PC-9 (cell line): ENCODE data around the gene PLSCR2. TPM values are rescaled to one million over a fixed set of nuclear protein-coding genes. Genes with fewer than 3 reads are reported as not detected.

Source experiments
- BruUV-seq: library from RNA; stranded (reverse); fragments of 400-500 nt; replicated peaks from 2 replicates; lab custom pipeline; 2021; lab: Mats Ljungman, UMichigan
- CTCF ChIA-PET: fragments of 300-600 bp; sonication (Branson Sonifier 250); formaldehyde crosslinking; loops from one replicate; lab custom pipeline; 2022; ENCODE audit warnings: antibody characterized with exemption; lab: Charles Lee
- POLR2A ChIA-PET: fragments of 300-600 bp; sonication (Branson Sonifier 250); formaldehyde crosslinking; loops from one replicate; lab custom pipeline; 2022; ENCODE audit warnings: antibody characterized with exemption; ENCODE audit not compliant: unreplicated experiment; lab: Charles Lee
- DNase-seq, 2 experiments: peaks; one replicate each; pipeline versions ENCODE4 v3.0.0 to v3.0.0-alpha.2; 2015 to 2022; ENCODE audit warnings: mixed read lengths in 1 of 2
- H2AFZ ChIP-seq: fragments of 200-600 bp; sonication (generic); 2 replicates; pipeline ENCODE4 v1.8.1; 2017; ENCODE audit warnings: antibody characterized with exemption
- H3F3A ChIP-seq: fragments of 200-600 bp; sonication (generic); 2 replicates; pipeline ENCODE4 v1.8.1; 2017; ENCODE audit warnings: antibody characterized with exemption, mild to moderate bottlenecking, low read depth; ENCODE audit not compliant: insufficient read depth
- H3K27ac ChIP-seq: fragments of 200-600 bp; sonication (generic); 2 replicates; pipeline ENCODE4 v1.6.1; 2016; ENCODE audit warnings: mixed run types
- H3K27me3 ChIP-seq: fragments of 200-600 bp; sonication (generic); 2 replicates; pipeline ENCODE4 v1.6.1; 2016; ENCODE audit warnings: low read depth, mixed run types; ENCODE audit not compliant: insufficient read depth
- H3K36me3 ChIP-seq: fragments of 200-600 bp; sonication (generic); 2 replicates; pipeline ENCODE4 v1.6.1; 2016; ENCODE audit warnings: low read depth, mixed run types
- H3K4me1 ChIP-seq: fragments of 200-600 bp; sonication (generic); replicated peaks from 2 replicates; pipeline ENCODE4 v1.6.1; 2016; ENCODE audit warnings: mixed run types; ENCODE audit not compliant: insufficient read depth
- H3K4me2 ChIP-seq: fragments of 200-600 bp; sonication (generic); 2 replicates; pipeline ENCODE4 v1.6.1; 2017; ENCODE audit warnings: mixed run types
- H3K4me3 ChIP-seq: fragments of 200-600 bp; sonication (generic); 2 replicates; pipeline ENCODE4 v1.6.1; 2016; ENCODE audit warnings: mixed run types
- H3K79me2 ChIP-seq: fragments of 200-600 bp; sonication (generic); 2 replicates; pipeline ENCODE4 v1.6.1; 2017; ENCODE audit warnings: low read depth, mixed run types
- H3K9me2 ChIP-seq: fragments of 200-600 bp; sonication (generic); 2 replicates; pipeline ENCODE4 v1.8.1; 2017; ENCODE audit warnings: mild to moderate bottlenecking; ENCODE audit not compliant: insufficient read depth
- H3K9me3 ChIP-seq: fragments of 200-600 bp; sonication (generic); 2 replicates; pipeline ENCODE4 v1.8.1; 2016; ENCODE audit warnings: low read depth; ENCODE audit not compliant: insufficient read depth
- H4K20me1 ChIP-seq: fragments of 200-600 bp; sonication (generic); 2 replicates; pipeline ENCODE4 v1.8.1; 2017; ENCODE audit not compliant: insufficient read depth
- CTCF ChIP-seq: fragments of 200-600 bp; sonication (generic); conservative IDR thresholded peaks from 2 replicates; pipeline ENCODE4 v1.6.1; 2017; ENCODE audit warnings: mixed run types, antibody characterized with exemption, mild to moderate bottlenecking, moderate library complexity
- EZH2 ChIP-seq: fragments of 200-600 bp; sonication (generic); IDR thresholded peaks from 2 replicates; pipeline ENCODE4 v1.8.0; 2017; ENCODE audit warnings: antibody characterized with exemption, low read depth
- intact Hi-C: fragments of 100-400 bp; cut with micrococcal nuclease; formaldehyde crosslinking; loops from one replicate; pipeline ENCODE4 v1.10.0; 2022; ENCODE audit not compliant: unreplicated experiment
- total RNA-seq: library from RNA; stranded (reverse); gene quantifications from 2 replicates; pipeline ENCODE4 v1.2.3, GENCODE V29; 2021

PLSCR2 gene
- total RNA-seq, 1 experiment from 2014 or later: not detected

DNA sequence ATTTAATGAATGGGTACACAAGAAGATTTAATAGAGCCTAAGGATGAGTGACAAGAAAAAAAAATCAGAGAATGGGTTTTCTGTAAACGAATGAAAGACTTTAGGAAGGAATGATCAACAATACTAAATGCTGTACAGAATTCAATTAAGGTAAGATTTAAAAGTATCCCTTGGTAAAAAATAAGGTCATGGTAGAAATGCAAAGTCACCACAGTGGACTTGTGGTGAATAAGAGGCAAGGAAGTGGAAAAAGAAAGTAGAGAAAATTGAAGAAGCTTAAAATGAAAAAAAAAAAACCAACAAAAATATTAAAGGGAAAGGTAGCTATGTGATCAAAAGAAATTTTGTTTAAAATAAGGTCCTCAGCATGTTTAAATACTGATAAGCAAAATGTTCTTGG lies 82.4 kb downstream of the PLSCR2 start:
- Histone ChIP-seq H3K9me3 (no peaks in the 10 kb centered on the region; the same call in 1 of the 2 replicates), H3K36me3 (no peaks in the 10 kb centered on the region), H3K9me2 (no peaks in the 10 kb centered on the region; the same call in 1 of the 2 replicates), H3F3A (no peaks in the 10 kb centered on the region), H3K4me1 (no peaks in the 10 kb centered on the region), H3K27me3 (no peaks in the 10 kb centered on the region), H2AFZ (no peak overlapping the region), H3K27ac (no peak overlapping the region), H4K20me1 (no peaks in the 10 kb centered on the region), H3K4me2 (no peak overlapping the region), H3K4me3 (no peak overlapping the region), H3K79me2 (no peaks in the 10 kb centered on the region)
- TF ChIP-seq EZH2: no peak
- no peak for TF ChIP-seq CTCF
- intact Hi-C loops: loop anchor here (5.0 kb wide), 1 partner anchor 170 kb away; no protein-coding TSS in a partner anchor
- ChIA-PET CTCF (no interaction called here), POLR2A (no interaction called here)
- BruUV-seq: no TSS peak
- DNase-seq: no peak

GRCh38 chr3:146384786-146385185 lies 84.6 kb downstream of the PLSCR2 start:
- Histone ChIP-seq H3K79me2 (no peaks in the 10 kb centered on the region), H3K27ac (no peak overlapping the region), H3K27me3 (no peaks in the 10 kb centered on the region), H3K9me3 (no peaks in the 10 kb centered on the region), H3K4me1 (no peaks in the 10 kb centered on the region), H3K4me3 (no peak overlapping the region), H3K9me2 (no peaks in the 10 kb centered on the region), H3K36me3 (no peaks in the 10 kb centered on the region), H4K20me1 (no peaks in the 10 kb centered on the region), H3K4me2 (no peak overlapping the region), H2AFZ (no peak overlapping the region), H3F3A (no peaks in the 10 kb centered on the region)
- POLR2A ChIA-PET: no interaction called here
- TF ChIP-seq CTCF: no peak
- TF ChIP-seq EZH2: no peak
- intact Hi-C loops: loop anchor here (5.0 kb wide), 1 partner anchor 167 kb away; no protein-coding TSS in a partner anchor
- BruUV-seq: no TSS peak
- DNase-seq: no peak
- CTCF ChIA-PET: no interaction called here

Other genes with a start within 250 kb of the PLSCR2 start
- gene PLSCR4, start 218.5 kb downstream of the PLSCR2 start, total RNA-seq: 8.3 and 8.4 TPM in 2 replicates
- gene PLSCR1, start 75.0 kb upstream of the PLSCR2 start, total RNA-seq: 60.1 and 64.0 TPM in 2 replicates
- gene PLSCR5, start 135.8 kb upstream of the PLSCR2 start, total RNA-seq: not detected in 2 replicates